HG02970 (cell line): ENCODE measurements around the gene PIGP.
"Not testable (repeated sequence)": the region's sequence is repeated elsewhere in the genome, so short reads cannot be mapped to it uniquely, and the experiment has no call there.

Experiments used
- ATAC-seq: cut with Tn5 transposase; IDR thresholded peaks from one replicate; pipeline ENCODE4 v1.9.1; 2021; ENCODE audit warnings: mild to moderate bottlenecking, moderate library complexity, moderate number of reproducible peaks; ENCODE audit not compliant: unreplicated experiment, low FRiP score

PIGP gene

DNA sequence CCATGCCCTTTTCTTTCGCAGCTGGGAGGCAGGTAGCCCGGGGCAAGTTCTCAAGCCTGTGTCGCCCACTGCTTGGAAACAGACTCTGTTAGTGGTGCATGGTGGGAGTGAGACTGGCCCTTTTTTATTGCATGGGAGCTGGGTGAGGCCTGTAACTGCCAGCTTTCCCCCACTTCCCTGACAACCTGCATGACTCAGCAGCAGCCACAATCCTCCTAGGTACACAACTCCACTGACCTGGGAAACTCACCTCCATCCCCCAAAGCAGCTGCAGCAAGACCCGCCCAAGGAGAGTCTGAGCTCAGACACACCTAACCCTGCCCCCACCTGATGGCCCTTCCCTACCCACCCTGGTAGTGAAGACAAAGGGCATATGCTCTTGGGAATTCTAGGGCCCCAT, 25.8 kb downstream of the PIGP start:
- ATAC-seq: no peak

GRCh38 chr21:37045556-37045955, 27.3 kb downstream of the PIGP start:
- ATAC-seq: no peak

DNA sequence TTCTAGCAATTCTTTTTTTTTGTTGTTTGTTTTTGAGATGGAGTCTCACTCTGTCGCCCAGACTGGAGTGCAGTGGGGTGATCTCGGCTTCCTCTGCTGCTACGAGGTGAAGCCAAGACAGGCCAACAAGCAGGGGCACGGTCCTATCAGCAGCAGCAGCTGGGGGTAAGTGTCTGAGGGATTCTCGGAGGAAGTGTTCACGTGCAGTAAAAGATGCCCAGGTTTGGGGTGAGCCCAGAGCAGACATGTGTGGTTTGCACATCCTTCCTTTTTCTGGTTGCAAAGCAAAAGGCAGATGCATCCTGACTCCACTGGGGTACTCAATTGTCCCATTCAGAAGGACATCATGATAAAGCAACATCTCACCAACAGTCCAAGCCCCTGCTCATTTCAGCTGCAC, 27.7 kb downstream of the PIGP start:
- ATAC-seq: no peak

- ATAC-seq: no peak
Measured at GRCh38 chr21:37044643-37045042, 28.2 kb downstream of the PIGP start.

- no peak for ATAC-seq
Measured at GRCh38 chr21:37043818-37044217, 29.1 kb downstream of the PIGP start.

DNA sequence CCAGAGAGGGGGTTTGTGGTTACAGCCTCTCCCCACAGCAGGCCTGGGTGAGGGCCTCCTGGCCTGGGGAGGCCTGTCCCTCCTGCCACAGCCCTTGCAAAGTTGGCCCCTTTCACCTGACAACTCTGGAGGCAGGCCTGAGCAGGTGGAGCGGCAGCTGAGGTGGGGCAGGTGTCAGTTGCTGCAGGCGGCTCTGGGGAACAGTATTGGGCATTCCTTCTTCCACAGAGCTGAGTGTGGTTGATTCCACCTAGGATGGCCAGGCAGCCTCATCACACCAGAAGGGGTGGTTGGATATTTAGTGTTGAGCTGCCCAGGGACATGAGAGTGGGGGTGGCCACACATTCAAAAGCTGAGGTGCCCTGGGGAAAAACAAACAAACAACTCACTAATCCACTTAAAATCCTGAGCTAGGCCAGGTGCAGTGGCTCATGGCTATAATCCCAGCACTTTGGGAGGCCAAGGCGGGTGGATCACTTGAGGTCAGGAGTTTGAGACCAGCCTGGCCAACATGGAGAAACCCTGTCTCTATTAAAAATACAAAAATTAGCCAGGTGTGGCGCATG, 31.1 kb downstream of the PIGP start:
- ATAC-seq: no peak

GRCh38 chr21:37040212-37040611, 32.7 kb downstream of the PIGP start:
- no peak for ATAC-seq

DNA sequence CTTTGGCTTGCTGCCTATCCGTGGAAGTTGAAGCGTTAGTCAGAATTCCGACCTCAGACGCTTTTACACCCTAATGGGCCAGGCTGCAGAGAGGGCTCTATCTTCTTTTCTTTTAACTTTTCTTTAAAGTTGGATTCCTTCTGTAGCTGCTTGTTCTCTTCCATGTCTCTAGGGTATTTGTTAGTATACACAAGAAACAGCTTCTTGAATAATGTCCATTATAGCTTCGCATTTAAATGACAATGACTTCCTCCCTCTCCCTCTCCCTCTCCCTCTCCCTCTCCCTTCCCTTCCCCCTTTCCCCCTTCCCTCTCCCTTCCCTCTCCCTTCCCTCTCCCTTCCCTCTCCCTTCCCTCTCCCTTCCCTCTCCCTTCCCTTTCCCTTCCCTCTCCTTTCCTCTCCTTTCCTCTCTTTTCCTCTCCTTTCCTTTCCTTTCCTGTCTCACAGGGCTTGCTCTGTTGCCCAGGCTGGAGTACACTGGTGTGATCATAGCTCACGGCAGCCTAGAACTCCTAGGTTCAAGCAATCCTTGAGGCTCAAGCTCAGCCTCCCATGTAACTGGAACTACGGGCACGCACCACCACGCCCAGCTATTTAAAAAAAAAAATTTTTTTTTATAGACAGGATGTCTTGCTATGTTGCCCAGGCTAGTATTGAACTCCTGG, 33.3 kb downstream of the PIGP start:
- ATAC-seq: no peak

DNA sequence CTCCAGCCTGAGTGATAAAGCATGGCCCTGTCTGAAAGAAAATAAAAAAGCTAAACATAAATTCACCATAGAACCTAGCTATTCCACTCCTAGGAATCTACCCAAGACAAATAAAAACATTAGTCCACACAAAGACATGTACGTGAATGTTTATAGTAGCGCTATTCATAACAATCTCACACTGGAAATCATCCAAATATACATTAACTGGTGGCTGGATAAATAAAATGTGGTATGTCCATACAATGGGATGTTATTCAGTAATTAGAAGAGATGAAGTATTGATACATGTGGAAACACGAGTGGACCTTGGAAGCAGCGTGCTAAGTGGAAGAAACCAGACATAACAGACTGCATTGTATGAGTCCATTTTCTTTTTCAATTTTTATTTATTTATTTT, 36.7 kb downstream of the PIGP start:
- ATAC-seq: no peak

DNA sequence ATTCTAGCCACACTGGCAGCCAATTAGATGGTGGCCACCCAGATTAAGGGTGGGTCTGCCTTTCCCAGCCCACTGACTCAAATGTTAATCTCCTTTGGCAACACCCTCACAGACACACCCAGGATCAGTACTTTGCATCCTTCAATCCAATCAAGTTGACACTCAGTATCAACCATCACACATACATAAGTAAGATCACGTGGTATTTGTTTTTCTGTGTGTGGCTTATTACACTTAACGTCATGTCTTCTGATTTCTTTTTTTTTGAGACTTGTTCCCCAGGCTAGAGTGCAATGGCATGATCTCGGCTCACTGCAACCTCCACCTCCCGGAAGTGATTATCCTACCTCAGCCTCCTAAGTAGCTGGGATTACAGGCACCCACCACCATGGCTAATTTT, 38.5 kb downstream of the PIGP start:
- not testable (repeated sequence) for ATAC-seq

- ATAC-seq: no peak
Measured at GRCh38 chr21:37032877-37033471, 39.9 kb downstream of the PIGP start.

- no peak for ATAC-seq
Measured at GRCh38 chr21:37032293-37032692, 40.6 kb downstream of the PIGP start.

- no peak for ATAC-seq
Measured at GRCh38 chr21:37030864-37031263, 42.0 kb downstream of the PIGP start.

DNA sequence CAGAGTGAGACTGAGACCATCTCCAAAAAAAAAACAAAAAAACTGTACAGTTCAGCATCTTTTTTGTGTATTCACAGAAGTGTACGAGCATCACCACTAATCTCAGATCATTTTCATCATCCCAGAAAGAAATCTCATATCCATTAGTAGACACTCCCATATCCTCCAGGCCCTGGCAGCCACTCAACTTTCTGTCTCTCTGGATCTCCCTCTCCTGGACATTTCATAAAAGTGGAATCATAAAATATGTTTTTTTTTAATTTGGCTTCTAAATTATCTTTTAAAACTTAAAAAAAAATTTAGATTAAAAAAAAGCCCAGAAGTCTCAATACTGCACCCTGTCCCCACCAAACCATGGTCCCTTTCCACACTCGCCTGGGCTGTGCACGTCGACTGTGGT, 44.3 kb downstream of the PIGP start:
- no peak for ATAC-seq

- ATAC-seq: no peak
Measured at GRCh38 chr21:37026499-37026898, 46.4 kb downstream of the PIGP start.

DNA sequence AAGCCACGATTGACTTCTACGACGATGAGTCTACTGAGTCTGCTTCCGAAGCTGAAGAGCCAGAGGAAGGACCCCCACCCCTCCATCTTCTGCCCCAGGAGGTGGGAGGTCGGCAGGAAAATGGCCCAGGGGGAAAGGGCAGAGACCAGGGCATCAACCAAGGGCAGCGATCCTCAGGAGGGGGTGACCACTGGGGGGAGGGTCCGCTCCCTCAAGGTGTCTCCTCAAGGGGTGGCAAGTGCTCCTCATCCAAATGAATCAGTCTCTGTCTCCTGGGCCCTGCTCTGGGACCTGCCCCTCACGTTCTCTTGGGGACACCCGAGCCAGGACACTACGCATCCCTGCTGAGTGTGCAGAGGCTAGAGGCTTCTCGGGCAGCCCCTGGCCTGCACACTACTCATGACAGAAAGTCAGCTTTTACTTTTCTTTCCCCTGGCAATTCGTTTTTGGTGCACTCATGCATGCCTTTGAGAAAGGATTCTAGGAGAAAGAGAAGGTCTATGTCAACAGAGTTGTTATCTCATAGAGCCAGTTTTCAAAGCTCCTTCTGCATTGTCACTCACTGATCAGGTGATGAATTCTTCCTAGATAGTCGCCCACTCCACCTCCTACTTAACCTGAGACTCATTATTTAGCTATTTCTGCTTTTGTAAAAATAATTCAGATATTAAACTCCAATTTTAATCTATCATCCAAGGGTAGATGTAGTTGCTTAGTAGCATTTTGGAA, 54.8 kb downstream of the PIGP start:
- ATAC-seq: no peak
